Esophagus muscularis mucosa (tissue), 4 donors: ENCODE data around the gene HSPB9. TPM values are rescaled to one million over a fixed set of nuclear protein-coding genes. Genes with fewer than 3 reads are reported as not detected.
A peak's percentile ranks its signal among the peaks of the same experiment; 100 is the strongest.

Source experiments
- DNase-seq: peaks from one replicate; pipeline ENCODE4 v3.0.0-alpha.2; 2017; ENCODE audit errors: extremely low spot score
- H3K27ac ChIP-seq, 4 donors: fragments of 200-600 bp; sonication (generic); replicated peaks in 1 of 4; 1 replicate in 3 of 4; 2 replicates in 1 of 4; pipeline ENCODE4 v1.5.1; 2016 to 2019; ENCODE audit warnings: mild to moderate bottlenecking in 1 of 4
- H3K27me3 ChIP-seq, 4 donors: fragments of 200-600 bp; sonication (generic); one replicate each; pipeline versions ENCODE4 v1.5.1 to v1.6.0; 2016 to 2019
- H3K36me3 ChIP-seq, 4 donors: fragments of 200-600 bp; sonication (generic); one replicate each; pipeline ENCODE4 v1.5.1; 2016 to 2019
- H3K4me1 ChIP-seq, 4 donors: fragments of 200-600 bp; sonication (generic); one replicate each; pipeline ENCODE4 v1.5.1; 2016 to 2019
- H3K4me3 ChIP-seq, 4 donors: fragments of 200-600 bp; sonication (generic); 1 replicate in 2 of 4; 2 replicates in 2 of 4; pipeline ENCODE4 v1.5.1; 2016 to 2019; ENCODE audit warnings: mild to moderate bottlenecking in 4 of 4, moderate library complexity in 1 of 4
- H3K9me3 ChIP-seq, 4 donors: fragments of 200-600 bp; sonication (generic); 1 replicate in 3 of 4; 2 replicates in 1 of 4; pipeline ENCODE4 v1.5.1; 2016 to 2019
- EP300 ChIP-seq: sonication (generic); formaldehyde crosslinking; IDR thresholded peaks from one replicate; pipeline ENCODE4 v1.6.1; 2017; ENCODE audit warnings: antibody characterized with exemption
- POLR2A ChIP-seq: fragments of 450-650 bp; IDR thresholded peaks from one replicate; pipeline ENCODE4 v1.6.1; 2017; ENCODE audit warnings: antibody characterized with exemption, moderate library complexity, mild to moderate bottlenecking, low read depth
- POLR2AphosphoS5 ChIP-seq, 2 donors: sonication (generic); formaldehyde crosslinking; IDR thresholded peaks; one replicate each; pipeline ENCODE4 v1.6.1; 2017; ENCODE audit warnings: antibody characterized with exemption in 2 of 2
- WGBS: methylation state at CpG from one replicate; pipeline ENCODE4 v1.1.5; 2018; 5-methylcytosine and 5-hydroxymethylcytosine counted together
- intact Hi-C: fragments of 100-400 bp; cut with DNase I; formaldehyde crosslinking; loops from one replicate; pipeline ENCODE4 v1.15.1; 2023
- total RNA-seq, 4 donors: library from RNA; depleted of rRNA; stranded (reverse); fragments of >200 nt; gene quantifications; one replicate each; pipeline versions ENCODE4 v1.1.0 to v1.2.1, GENCODE V29; 2016
- TF ChIP-seq, protein P1 (sequence below), 3 experiments: fragments of 200-600 bp in 2 of 3; fragments of 450-650 bp in 1 of 3; sonication (generic) in 2 of 3; IDR thresholded peaks; one replicate each; pipeline ENCODE4 v1.5.1; 2017 to 2019; ENCODE audit warnings: antibody characterized with exemption in 3 of 3, mild to moderate bottlenecking in 2 of 3, moderate library complexity in 1 of 3

The HSPB9 gene
- total RNA-seq, 4 donors from 2014 or later = 0.26 to 0.42 TPM; not detected in 2

DNA sequence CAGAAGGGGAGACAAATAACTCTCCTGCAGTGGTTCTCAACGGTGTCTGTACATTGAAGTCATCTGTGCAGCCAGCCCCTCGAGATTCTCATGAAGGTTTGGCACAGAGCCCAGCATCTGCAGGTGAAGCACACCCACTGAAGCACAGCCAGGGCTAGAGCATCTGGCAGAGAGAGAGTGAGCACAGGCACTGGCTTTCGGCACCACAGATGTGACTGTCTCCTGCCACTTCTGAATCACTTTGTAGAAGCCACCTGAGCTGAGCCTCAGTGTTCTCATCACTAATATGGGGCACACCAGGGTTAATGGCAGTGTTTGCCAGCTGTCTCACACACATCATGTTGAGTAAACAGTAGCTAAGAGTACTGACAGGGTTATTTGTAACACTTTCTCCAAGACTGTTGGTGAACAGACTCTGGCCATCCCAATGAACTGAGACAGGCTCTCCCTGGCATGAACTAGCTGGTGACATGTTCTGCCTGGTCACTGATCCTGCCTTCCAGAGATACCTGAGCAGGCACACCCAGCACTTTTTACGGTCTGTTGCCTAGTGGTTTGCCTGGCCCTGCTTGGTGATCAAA is 10.9 kb downstream of the HSPB9 start:
- Histone ChIP-seq H3K9me3 (no peaks in the 10 kb centered on the region), H3K4me3 (no peak overlapping the region), H3K27me3 (no peaks in the 10 kb centered on the region), H3K4me1 (peaks cover 89 to 95% (median 91%) of the 10 kb centered on the region in 4 donors), H3K27ac (peak overlapping the region; percentile 31 to 68 (median 48)), H3K36me3 (peaks cover 16 to 27% (median 23%) of the 10 kb centered on the region in 4 donors)
- WGBS = 25% methylated on average over 3 of the region's 4 CpGs
- no peak for DNase-seq
- intact Hi-C loops = no loop called here
- no peak for TF ChIP-seq EP300
- TF ChIP-seq, protein P1, sequence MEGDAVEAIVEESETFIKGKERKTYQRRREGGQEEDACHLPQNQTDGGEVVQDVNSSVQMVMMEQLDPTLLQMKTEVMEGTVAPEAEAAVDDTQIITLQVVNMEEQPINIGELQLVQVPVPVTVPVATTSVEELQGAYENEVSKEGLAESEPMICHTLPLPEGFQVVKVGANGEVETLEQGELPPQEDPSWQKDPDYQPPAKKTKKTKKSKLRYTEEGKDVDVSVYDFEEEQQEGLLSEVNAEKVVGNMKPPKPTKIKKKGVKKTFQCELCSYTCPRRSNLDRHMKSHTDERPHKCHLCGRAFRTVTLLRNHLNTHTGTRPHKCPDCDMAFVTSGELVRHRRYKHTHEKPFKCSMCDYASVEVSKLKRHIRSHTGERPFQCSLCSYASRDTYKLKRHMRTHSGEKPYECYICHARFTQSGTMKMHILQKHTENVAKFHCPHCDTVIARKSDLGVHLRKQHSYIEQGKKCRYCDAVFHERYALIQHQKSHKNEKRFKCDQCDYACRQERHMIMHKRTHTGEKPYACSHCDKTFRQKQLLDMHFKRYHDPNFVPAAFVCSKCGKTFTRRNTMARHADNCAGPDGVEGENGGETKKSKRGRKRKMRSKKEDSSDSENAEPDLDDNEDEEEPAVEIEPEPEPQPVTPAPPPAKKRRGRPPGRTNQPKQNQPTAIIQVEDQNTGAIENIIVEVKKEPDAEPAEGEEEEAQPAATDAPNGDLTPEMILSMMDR (IDR thresholded peaks at IDR 0.05) = no peak

DNA sequence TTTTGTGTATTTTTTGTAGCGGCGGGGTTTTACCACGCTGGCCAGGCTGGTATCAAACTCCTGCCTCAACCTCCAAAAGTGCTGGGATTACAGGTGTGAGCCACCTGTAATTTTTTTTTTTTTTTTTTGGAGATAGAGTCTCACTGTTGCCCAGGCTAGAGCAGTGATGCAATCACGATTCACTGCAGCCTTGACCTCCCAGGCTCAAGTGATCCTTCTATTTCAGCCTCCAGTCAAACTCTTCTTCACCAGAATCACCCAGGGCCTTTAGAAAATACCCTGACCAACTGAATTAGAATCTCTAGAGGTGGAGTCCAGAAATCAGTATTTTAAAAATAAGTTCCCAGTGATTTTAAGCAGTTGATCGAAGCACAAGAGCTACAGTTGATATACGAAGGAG is 12.5 kb downstream of the HSPB9 start:
- DNase-seq = no peak
- Histone ChIP-seq H3K36me3 (peaks cover under 1 to 14% (median 7%) of the 10 kb centered on the region in 4 donors), H3K4me3 (no peak overlapping the region), H3K27ac (peak overlapping the region; percentile 35 to 52 (median 45)), H3K4me1 (peaks cover 89 to 97% (median 93%) of the 10 kb centered on the region in 4 donors), H3K9me3 (no peaks in the 10 kb centered on the region), H3K27me3 (no peaks in the 10 kb centered on the region)
- 81% methylated on average over 6 of the region's 6 CpGs for WGBS
- TF ChIP-seq EP300 (no peak), POLR2AphosphoS5 (IDR thresholded peaks at IDR 0.05) (no peak), POLR2A (no peak)
- TF ChIP-seq, protein P1 (IDR thresholded peaks at IDR 0.05) = no peak
- intact Hi-C loops = no loop called here

DNA sequence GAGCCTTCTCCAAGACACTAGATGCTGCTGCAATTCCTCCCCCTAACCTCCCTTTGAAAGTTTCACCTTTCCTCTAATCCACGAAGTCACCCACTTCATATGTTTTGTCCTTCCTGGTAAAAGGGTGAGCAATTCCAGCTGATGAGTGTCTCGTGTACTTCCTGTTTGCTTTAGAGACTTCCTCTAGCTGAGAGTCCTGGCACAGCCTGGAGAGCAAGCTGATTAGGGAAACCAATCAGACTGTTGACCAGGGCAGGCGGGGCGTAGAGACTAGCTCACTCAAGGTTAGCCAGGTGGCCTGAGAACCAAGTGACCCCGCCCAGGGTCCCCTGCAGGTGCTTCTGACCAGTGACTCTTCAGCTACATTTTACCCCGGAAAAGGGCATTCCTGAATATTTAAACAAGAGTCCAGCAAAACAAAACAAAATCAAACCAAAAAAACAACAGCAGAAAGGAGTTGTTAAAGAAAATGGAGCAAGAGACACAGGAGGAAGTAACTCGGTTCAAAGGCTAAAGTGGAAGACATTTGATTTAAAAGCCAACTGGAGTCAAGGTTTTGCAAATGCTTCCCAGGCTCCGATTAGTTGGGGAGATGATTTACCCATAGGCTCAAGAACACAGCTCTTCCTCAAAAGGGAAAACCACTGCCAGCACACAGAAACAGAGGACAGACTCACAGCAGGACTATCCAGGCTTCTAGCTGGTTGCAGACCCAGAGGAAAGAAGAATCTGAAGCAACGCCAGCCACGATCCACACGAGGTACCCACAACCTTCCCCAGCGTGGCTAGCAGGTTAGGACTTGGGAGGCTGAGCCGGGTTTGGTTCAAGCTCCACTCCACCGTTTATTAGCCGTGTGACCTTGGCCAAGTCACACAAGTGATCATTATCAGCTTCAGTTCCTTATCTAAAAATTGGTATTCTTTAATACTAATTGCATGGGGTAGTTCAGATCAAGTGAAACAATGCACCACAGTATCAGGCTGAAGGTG is 13.4 kb downstream of the HSPB9 start:
- no peak for DNase-seq
- Histone ChIP-seq H3K4me3 (peak overlapping the region in 1 of 4 donors; percentile 5), H3K27ac (peak overlapping the region; percentile 39 to 63 (median 52))

DNA sequence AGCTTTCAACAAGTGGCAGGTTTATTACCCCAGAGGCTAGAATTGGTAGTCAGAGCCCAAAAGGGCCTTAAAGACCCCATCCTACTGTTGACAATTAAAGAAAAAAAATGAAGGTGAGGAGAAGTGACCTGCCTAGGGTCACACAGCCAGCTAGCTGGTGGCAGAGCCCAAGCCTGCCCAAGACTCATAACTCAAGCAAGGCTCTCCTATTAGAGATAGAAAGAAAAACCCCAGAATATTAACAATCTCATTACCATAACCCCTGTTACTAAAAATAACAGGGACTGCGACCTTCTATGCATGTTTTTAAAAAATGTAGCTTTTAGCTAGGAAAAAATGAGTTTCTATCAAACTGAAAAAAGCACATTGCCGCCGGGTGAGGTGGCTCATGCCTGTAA is 14.0 kb downstream of the HSPB9 start:
- no peaks in the 10 kb centered on the region for H3K9me3 ChIP-seq
- H3K27me3 ChIP-seq = no peaks in the 10 kb centered on the region
- intact Hi-C loops = no loop called here
- H3K4me3 ChIP-seq = peak overlapping the region in 1 of 4 donors; percentile 5
- TF ChIP-seq EP300 (no peak), POLR2AphosphoS5 (IDR thresholded peaks at IDR 0.05) (no peak), POLR2A (no peak)
- TF ChIP-seq, protein P1 (IDR thresholded peaks at IDR 0.05) = no peak
- H3K36me3 ChIP-seq = peaks cover 0 to 20% (median 5%) of the 10 kb centered on the region in 4 donors
- peaks cover 80 to 91% (median 87%) of the 10 kb centered on the region in 4 donors for H3K4me1 ChIP-seq
- peak overlapping the region; percentile 30 to 63 (median 52) for H3K27ac ChIP-seq
- DNase-seq = no peak
- WGBS = 89% methylated on average over 3 of the region's 3 CpGs

More for the DNA sequence above, 13.4 kb downstream of the HSPB9 start:
- H3K27me3 ChIP-seq = no peaks in the 10 kb centered on the region
- TF ChIP-seq EP300 (no peak), POLR2AphosphoS5 (IDR thresholded peaks at IDR 0.05) (peak; percentile 61 to 69)
- WGBS = 62% methylated on average over 15 of the region's 15 CpGs
- peaks cover 83 to 91% (median 89%) of the 10 kb centered on the region in 4 donors for H3K4me1 ChIP-seq
- H3K36me3 ChIP-seq = peaks cover 0 to 13% (median under 1%) of the 10 kb centered on the region in 4 donors
- intact Hi-C loops = no loop called here
- no peaks in the 10 kb centered on the region for H3K9me3 ChIP-seq
